SK-N-SH (cell line): ENCODE measurements around the gene NPY5R. TPM values are rescaled to one million over a fixed set of nuclear protein-coding genes. Genes with fewer than 3 reads are reported as not detected.

Experiments used
- CTCF ChIA-PET: fragments of 300-600, 350-600 bp; formaldehyde crosslinking; extraction: SDS; loops from one replicate; lab custom pipeline; 2021; lab: Yijun Ruan, JAX
- POLR2A ChIA-PET: fragments of 350-600 bp; sonication (Branson Sonifier 250); formaldehyde crosslinking; extraction: SDS; loops from one replicate; lab custom pipeline; 2020; ENCODE audit warnings: antibody characterized with exemption, inconsistent platforms; lab: Yijun Ruan, JAX
- DNase-seq: peaks from one replicate; pipeline ENCODE4 v3.0.0; 2012
- H2AFZ ChIP-seq: fragments of 200-600 bp; sonication (generic); 2 replicates; pipeline ENCODE4 v1.8.1; 2016; ENCODE audit warnings: antibody characterized with exemption, mild to moderate bottlenecking, low read depth
- H3F3A ChIP-seq: fragments of 200-600 bp; sonication (generic); replicated peaks from 2 replicates; pipeline ENCODE3; 2016; ENCODE audit warnings: antibody characterized with exemption, mild to moderate bottlenecking; ENCODE audit not compliant: insufficient read depth
- H3K27ac ChIP-seq, 2 experiments: fragments of 200-500 bp in 1 of 2; fragments of 200-600 bp in 1 of 2; sonication (Bioruptor generic) in 1 of 2; sonication (generic), shearing (Covaris generic) in 1 of 2; 2 replicates each; pipeline versions ENCODE4 v1.5.1 to v1.6.1; 2014 to 2016; ENCODE audit warnings: low read depth in 2 of 2, inconsistent platforms in 1 of 2, low read length in 1 of 2, mild to moderate bottlenecking in 1 of 2, mixed read lengths in 1 of 2
- H3K27me3 ChIP-seq: fragments of 200-600 bp; sonication (generic), shearing (Covaris generic); 2 replicates; pipeline ENCODE4 v1.6.1; 2016; ENCODE audit warnings: mixed run types; ENCODE audit not compliant: insufficient read depth
- H3K36me3 ChIP-seq, 2 experiments: fragments of 200-500 bp in 1 of 2; fragments of 200-600 bp in 1 of 2; sonication (Bioruptor generic) in 1 of 2; sonication (generic) in 1 of 2; replicated peaks in 1 of 2; 2 replicates each; pipeline versions ENCODE3 to v1.5.1; 2014 to 2016; ENCODE audit warnings: low read length in 1 of 2, mild to moderate bottlenecking in 1 of 2; ENCODE audit not compliant: insufficient read depth in 2 of 2, control insufficient read depth in 1 of 2
- H3K4me1 ChIP-seq, 2 experiments: fragments of 200-500 bp in 1 of 2; fragments of 200-600 bp in 1 of 2; sonication (Bioruptor generic) in 1 of 2; sonication (generic), shearing (Covaris generic) in 1 of 2; 2 replicates each; pipeline versions ENCODE4 v1.5.1 to v1.6.1; 2014 to 2016; ENCODE audit warnings: low read depth in 1 of 2, low read length in 1 of 2, mixed run types in 1 of 2; ENCODE audit not compliant: insufficient read depth in 2 of 2, control insufficient read depth in 1 of 2
- H3K4me2 ChIP-seq: fragments of 200-600 bp; sonication (generic), shearing (Covaris generic); 2 replicates; pipeline ENCODE4 v1.6.1; 2017; ENCODE audit warnings: mixed run types
- H3K4me3 ChIP-seq, 2 experiments: fragments of 200-500 bp in 1 of 2; fragments of 200-600 bp in 1 of 2; sonication (Bioruptor generic) in 1 of 2; sonication (generic), shearing (Covaris generic) in 1 of 2; 2 replicates each; pipeline versions ENCODE4 v1.5.1 to v1.8.1; 2014 to 2016; ENCODE audit warnings: low read depth in 2 of 2, inconsistent platforms in 1 of 2, low read length in 1 of 2, mild to moderate bottlenecking in 1 of 2, mixed read lengths in 1 of 2, moderate library complexity in 1 of 2
- H3K79me2 ChIP-seq: fragments of 200-600 bp; sonication (generic); 2 replicates; pipeline ENCODE4 v1.8.1; 2017; ENCODE audit warnings: mild to moderate bottlenecking; ENCODE audit not compliant: insufficient read depth
- H3K9ac ChIP-seq: fragments of 200-600 bp; sonication (generic); 2 replicates; pipeline ENCODE4 v1.6.1; 2017; ENCODE audit warnings: mixed run types
- H3K9me2 ChIP-seq: fragments of 200-600 bp; sonication (generic); 2 replicates; pipeline ENCODE4 v1.6.1; 2017; ENCODE audit warnings: mixed run types
- H3K9me3 ChIP-seq: fragments of 200-600 bp; sonication (generic); 2 replicates; pipeline ENCODE4 v1.6.1; 2017; ENCODE audit warnings: mixed run types, mild to moderate bottlenecking, moderate library complexity
- H4K20me1 ChIP-seq: fragments of 200-600 bp; sonication (generic); 2 replicates; pipeline ENCODE4 v1.6.1; 2017; ENCODE audit warnings: mild to moderate bottlenecking, mixed run types; ENCODE audit not compliant: insufficient read depth
- CHD2 ChIP-seq: fragments of 150-350 bp; IDR thresholded peaks from 2 replicates; pipeline ENCODE4 v1.6.1; 2018; ENCODE audit warnings: low read length; ENCODE audit not compliant: partially characterized antibody
- CTCF ChIP-seq: fragments of 200-600 bp; sonication (generic); IDR thresholded peaks from 2 replicates; pipeline ENCODE4 v1.6.1; 2017; ENCODE audit warnings: antibody characterized with exemption, mild to moderate bottlenecking, moderate library complexity
- EP300 ChIP-seq, 2 experiments: IDR thresholded peaks; 2 replicates each; pipeline versions ENCODE4 v1.4.0 to v1.6.1; 2012; ENCODE audit warnings: borderline replicate concordance in 1 of 2, low read depth in 1 of 2, low read length in 1 of 2
- FOSL2 ChIP-seq: IDR thresholded peaks from 2 replicates; pipeline ENCODE4 v1.4.0; 2012; ENCODE audit warnings: low read depth, mild to moderate bottlenecking, moderate library complexity, borderline replicate concordance
- FOXJ3 ChIP-seq: sonication (generic); formaldehyde crosslinking; IDR thresholded peaks from 2 replicates; pipeline ENCODE4 v1.5.1; 2020; ENCODE audit warnings: mild to moderate bottlenecking, missing genetic modification reagents
- FOXM1 ChIP-seq: IDR thresholded peaks from 2 replicates; pipeline ENCODE4 v1.4.0; 2012; ENCODE audit warnings: low read depth, mild to moderate bottlenecking
- GABPA ChIP-seq: IDR thresholded peaks from 2 replicates; pipeline ENCODE4 v1.4.0; 2012; ENCODE audit warnings: low read depth, mild to moderate bottlenecking
- JUND ChIP-seq: IDR thresholded peaks from 2 replicates; pipeline ENCODE4 v1.4.0; 2012
- MXI1 ChIP-seq: IDR thresholded peaks from 2 replicates; pipeline ENCODE4 v1.6.1; 2012; ENCODE audit warnings: mild to moderate bottlenecking, low read depth, low read length, improper control_type of control experiment
- NFIC ChIP-seq: IDR thresholded peaks from 2 replicates; pipeline ENCODE4 v1.4.0; 2012; ENCODE audit warnings: borderline replicate concordance
- NRF1 ChIP-seq: IDR thresholded peaks from 2 replicates; pipeline ENCODE4 v1.6.1; 2012; ENCODE audit warnings: low read depth, mild to moderate bottlenecking, low read length
- POLR2AphosphoS5 ChIP-seq: IDR thresholded peaks from 2 replicates; pipeline ENCODE4 v1.6.1; 2012; ENCODE audit warnings: low read depth, low read length
- RCOR1 ChIP-seq: fragments of 150-350 bp; IDR thresholded peaks from 2 replicates; pipeline ENCODE4 v1.6.1; 2017; ENCODE audit warnings: antibody characterized with exemption, low read length
- RFX5 ChIP-seq: IDR thresholded peaks from 2 replicates; pipeline ENCODE4 v1.6.1; 2012; ENCODE audit warnings: mild to moderate bottlenecking, improper control_type of control experiment, low read length
- RXRA ChIP-seq: IDR thresholded peaks from 2 replicates; pipeline ENCODE4 v1.4.0; 2012; ENCODE audit warnings: low read depth, mild to moderate bottlenecking, borderline replicate concordance
- SIN3A ChIP-seq: IDR thresholded peaks from 2 replicates; pipeline ENCODE4 v1.6.1; 2012; ENCODE audit warnings: low read depth, mild to moderate bottlenecking, low read length, moderate library complexity, borderline replicate concordance
- YY1 ChIP-seq: IDR thresholded peaks from 2 replicates; pipeline ENCODE4 v1.4.0; 2012; ENCODE audit warnings: low read depth, mild to moderate bottlenecking
- WGBS: methylation state at CpG from one replicate; pipeline ENCODE4 v1.1.6; 2017; ENCODE audit warnings: low lambda C conversion rate; 5-methylcytosine and 5-hydroxymethylcytosine counted together
- polyA plus RNA-seq, 3 experiments: library from polyadenylated mRNA; depleted of rRNA; stranded (reverse); fragments of >200 nt; gene quantifications; 2 replicates each; pipeline ENCODE4 v1.2.3, GENCODE V29; 2012

NPY5R gene
- polyA plus RNA-seq, 1 of the 3 experiments (the other 2 are of a cell fraction) = not detected

- Histone ChIP-seq H2AFZ (no peak overlapping the region), H3K9me3 (no peaks in the 10 kb centered on the region)
- no peak for TF ChIP-seq FOSL2
- no peak for TF ChIP-seq CHD2
- TF ChIP-seq SIN3A = no peak
- TF ChIP-seq GABPA = no peak
- TF ChIP-seq NFIC = no peak
- no peak for TF ChIP-seq RXRA
- no peak for TF ChIP-seq YY1
- no peak for TF ChIP-seq EP300 (IDR thresholded peaks at IDR 0.05; ENCODE audit: borderline replicate concordance in 1 of 2, low read depth in 1 of 2, low read length in 1 of 2)
- TF ChIP-seq, all 33 proteins: peak for 0
- Histone ChIP-seq H3K27me3 (peaks cover 1% of the 10 kb centered on the region; the same call in 1 of the 2 replicates), H3K9ac (no peak overlapping the region), H3K79me2 (no peaks in the 10 kb centered on the region), H4K20me1 (no peaks in the 10 kb centered on the region), H3K27ac (no peak overlapping the region), H3K4me3 (no peak overlapping the region), H3K9me2 (no peaks in the 10 kb centered on the region), H3K4me2 (no peak overlapping the region), H3K4me1 (peaks cover 0 to 6% of the 10 kb centered on the region in 2 experiments; a peak in 1 of 4 replicates), H3K36me3 (no peaks in the 10 kb centered on the region), H3F3A (no peaks in the 10 kb centered on the region)
- DNase-seq = no peak
- POLR2A ChIA-PET = no interaction called here
- 14% methylated on average over 4 of the region's 4 CpGs for WGBS
- CTCF ChIA-PET = no interaction called here
These were observed 48.6 kb downstream of the NPY5R start for GRCh38 chr4:163392328-163392727.

- Histone ChIP-seq H3K4me3 (no peak overlapping the region), H4K20me1 (no peaks in the 10 kb centered on the region), H3K79me2 (no peaks in the 10 kb centered on the region), H2AFZ (no peak overlapping the region), H3K27ac (no peak overlapping the region)
- TF ChIP-seq RXRA (no peak), RFX5 (no peak), JUND (no peak), RCOR1 (no peak), FOXJ3 (no peak), POLR2AphosphoS5 (no peak), NRF1 (no peak), MXI1 (no peak), SIN3A (no peak), EP300 (IDR thresholded peaks at IDR 0.05; ENCODE audit: borderline replicate concordance in 1 of 2, low read depth in 1 of 2, low read length in 1 of 2) (no peak), FOXM1 (no peak), FOSL2 (no peak), GABPA (no peak), CTCF (no peak)
- TF ChIP-seq, all 33 proteins: peak for 0
- DNase-seq = no peak
- Histone ChIP-seq H3K27me3 (no peaks in the 10 kb centered on the region), H3K9ac (no peak overlapping the region), H3K4me2 (no peak overlapping the region), H3F3A (no peaks in the 10 kb centered on the region), H3K36me3 (no peaks in the 10 kb centered on the region), H3K4me1 (peaks cover 0 to 6% of the 10 kb centered on the region in 2 experiments; a peak in 1 of 4 replicates), H3K9me3 (no peaks in the 10 kb centered on the region), H3K9me2 (no peaks in the 10 kb centered on the region)
- ChIA-PET POLR2A (no interaction called here), CTCF (interaction anchor here (0.6 kb wide), 1 partner anchor 915 kb away, joined by 3 read pairs; no protein-coding TSS in a partner anchor)
- 25% methylated on average over 6 of the region's 6 CpGs for WGBS
These were observed 49.8 kb downstream of the NPY5R start for GRCh38 chr4:163393471-163393870.
